Stimulated activated CD8-positive, alpha-beta memory T cell treated with anti-CD3 and anti-CD28 coated beads, Interleukin-12 subunit alpha, Interleukin-12 subunit beta, amount 100 ng/mL, for 24 hours (primary cell): Measurements from ENCODE around the gene CTNNAL1.
A peak's percentile ranks its signal among the peaks of the same experiment; 100 is the strongest.
"Not testable (repeated sequence)": the region's sequence is repeated elsewhere in the genome, so short reads cannot be mapped to it uniquely, and the experiment has no call there.

Experiments
- DNase-seq: peaks from one replicate; pipeline ENCODE4 v3.0.0-alpha.2; 2020; ENCODE audit errors: extremely low read depth

Gene CTNNAL1

GRCh38 chr9:108994695-108995094 is 18.6 kb downstream of the CTNNAL1 start:
- DNase-seq: no peak

GRCh38 chr9:108991479-108991878 is 21.8 kb downstream of the CTNNAL1 start:
- DNase-seq: no peak

GRCh38 chr9:108983885-108984284 is 29.4 kb downstream of the CTNNAL1 start:
- DNase-seq: no peak

- no peak for DNase-seq
Observed at GRCh38 chr9:108980893-108981292, 32.4 kb downstream of the CTNNAL1 start.

- no peak for DNase-seq
Observed at GRCh38 chr9:108978205-108978604, 35.1 kb downstream of the CTNNAL1 start.

GRCh38 chr9:108973895-108974294 is 39.4 kb downstream of the CTNNAL1 start:
- no peak for DNase-seq

- no peak for DNase-seq
Observed at GRCh38 chr9:108972626-108973209, 40.6 kb downstream of the CTNNAL1 start.

- no peak for DNase-seq
Observed at GRCh38 chr9:108972186-108972585, 41.1 kb downstream of the CTNNAL1 start.

GRCh38 chr9:108971392-108971791 is 41.9 kb downstream of the CTNNAL1 start:
- not testable (repeated sequence) for DNase-seq

- no peak for DNase-seq
Observed at GRCh38 chr9:108967916-108968315, 45.4 kb downstream of the CTNNAL1 start.

- DNase-seq: no peak
Observed at GRCh38 chr9:108963459-108964143, 49.7 kb downstream of the CTNNAL1 start.

GRCh38 chr9:108961151-108961550 is 52.1 kb downstream of the CTNNAL1 start:
- DNase-seq: no peak

GRCh38 chr9:108960331-108960730 is 53.0 kb downstream of the CTNNAL1 start:
- no peak for DNase-seq

GRCh38 chr9:108956631-108957026 is 56.7 kb downstream of the CTNNAL1 start:
- no peak for DNase-seq

- DNase-seq: no peak
Observed at GRCh38 chr9:108956022-108956630, 57.2 kb downstream of the CTNNAL1 start.

- DNase-seq: no peak
Observed at GRCh38 chr9:108953983-108954574, 59.2 kb downstream of the CTNNAL1 start.

- DNase-seq: no peak
Observed at GRCh38 chr9:108951578-108951977, 61.7 kb downstream of the CTNNAL1 start.

GRCh38 chr9:108950168-108950567 is 63.1 kb downstream of the CTNNAL1 start:
- DNase-seq: no peak

GRCh38 chr9:108939975-108940374 is 73.3 kb downstream of the CTNNAL1 start:
- no peak for DNase-seq

GRCh38 chr9:108937561-108938305 is 75.6 kb downstream of the CTNNAL1 start:
- no peak for DNase-seq

- peak; percentile 49 for DNase-seq
Observed at GRCh38 chr9:108934323-108934893, 78.9 kb downstream of the CTNNAL1 start, which contains the start of gene ABITRAM. TSS of gene ABITRAM (plus strand) at chr9:108934400. CDS start at chr9:108934487, 87 bp downstream.
